HG02973 (cell line): ENCODE measurements around the gene ZKSCAN8.

Experiments
- ATAC-seq: cut with Tn5 transposase; IDR thresholded peaks from one replicate; pipeline ENCODE4 v1.9.1; 2021; ENCODE audit warnings: moderate library complexity; ENCODE audit not compliant: unreplicated experiment

Gene ZKSCAN8

GRCh38 chr6:28139860-28140543 lies 1.7 kb upstream of the ZKSCAN8 start:
- ATAC-seq, result no peak

- ATAC-seq, result no peak
Measured at GRCh38 chr6:28140616-28141015, 1.1 kb upstream of the ZKSCAN8 start.

GRCh38 chr6:28142446-28142845 lies 763 bp downstream of the ZKSCAN8 start:
- ATAC-seq, result no peak

- no peak for ATAC-seq
Measured at GRCh38 chr6:28145231-28145630, 3.5 kb downstream of the ZKSCAN8 start.

GRCh38 chr6:28152531-28152930 lies 10.8 kb downstream of the ZKSCAN8 start:
- no peak for ATAC-seq

DNA sequence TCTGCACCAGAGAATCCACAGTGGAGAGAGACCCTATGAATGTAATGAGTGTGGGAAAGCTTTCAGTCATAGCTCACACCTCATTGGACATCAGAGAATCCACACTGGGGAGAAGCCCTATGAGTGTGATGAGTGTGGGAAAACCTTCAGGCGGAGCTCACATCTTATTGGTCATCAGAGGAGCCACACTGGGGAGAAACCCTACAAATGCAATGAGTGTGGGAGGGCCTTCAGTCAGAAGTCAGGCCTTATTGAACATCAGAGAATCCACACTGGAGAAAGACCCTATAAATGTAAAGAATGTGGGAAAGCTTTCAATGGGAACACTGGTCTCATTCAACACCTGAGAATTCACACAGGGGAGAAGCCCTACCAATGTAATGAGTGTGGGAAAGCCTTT lies 11.9 kb downstream of the ZKSCAN8 start:
- ATAC-seq, result no peak

DNA sequence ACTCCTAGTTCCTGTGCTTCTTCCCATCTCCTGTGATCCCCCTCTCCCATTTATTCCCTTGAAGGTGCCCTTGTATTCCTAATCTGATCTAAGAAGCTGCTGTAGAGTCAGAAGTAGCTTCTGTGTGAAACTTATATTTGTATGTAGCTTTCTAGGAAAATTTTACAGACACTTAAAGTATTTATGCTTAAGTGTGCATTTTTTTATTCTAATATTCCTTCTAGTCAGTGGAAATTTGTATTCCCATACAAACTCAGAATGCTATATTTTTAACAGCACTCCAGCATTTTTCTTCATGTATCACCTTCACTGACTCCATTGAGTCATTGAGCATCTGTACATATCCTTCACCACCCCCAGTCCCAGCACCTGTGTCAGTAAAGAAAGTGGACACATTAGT lies 12.7 kb downstream of the ZKSCAN8 start:
- ATAC-seq, result no peak

DNA sequence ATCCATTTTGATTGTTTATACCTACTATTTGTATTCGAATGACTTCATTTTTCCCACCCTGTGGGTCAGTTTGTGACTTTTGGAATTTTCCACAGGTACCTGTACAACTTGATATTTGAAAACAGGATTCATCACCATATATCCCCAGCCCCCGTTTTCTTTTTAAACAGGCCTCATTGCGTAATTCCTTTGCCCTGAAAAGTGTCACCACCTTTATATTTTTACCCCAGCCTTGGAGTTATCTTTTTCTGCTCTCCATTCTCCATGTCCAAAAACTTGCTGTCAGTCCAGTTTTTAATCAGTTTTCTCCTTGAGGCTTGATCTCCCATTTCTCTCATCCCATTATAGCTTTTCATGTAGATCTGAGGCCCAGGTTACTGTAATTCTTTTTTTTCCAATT lies 16.6 kb downstream of the ZKSCAN8 start:
- no peak for ATAC-seq

DNA sequence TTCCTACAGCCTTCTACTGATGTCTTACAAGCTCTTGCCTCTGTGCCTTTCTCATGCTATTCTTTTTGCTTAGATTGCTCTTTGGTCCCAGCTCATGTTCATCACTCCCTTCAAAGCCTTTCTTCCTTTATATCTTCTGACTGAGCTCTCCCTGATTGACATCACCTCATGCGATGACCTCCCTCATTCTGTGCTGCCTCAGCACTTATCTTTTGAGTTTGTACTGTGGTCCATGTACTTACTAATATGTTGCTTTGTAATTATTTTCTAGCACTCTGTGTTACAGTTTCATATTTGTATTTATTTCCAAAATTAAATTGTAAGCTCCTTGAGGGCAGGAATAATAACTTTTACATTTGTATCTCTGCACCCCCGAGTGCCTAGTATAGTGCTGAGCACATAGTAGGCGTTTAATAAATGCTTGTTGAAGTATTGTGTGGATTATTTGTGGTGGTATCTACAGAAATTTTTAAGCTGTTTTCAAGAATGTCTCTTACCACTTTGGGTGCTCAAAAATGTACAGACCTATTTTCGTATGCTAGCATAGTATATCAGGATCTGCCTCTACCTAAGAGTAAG lies 17.4 kb downstream of the ZKSCAN8 start:
- ATAC-seq, result no peak

DNA sequence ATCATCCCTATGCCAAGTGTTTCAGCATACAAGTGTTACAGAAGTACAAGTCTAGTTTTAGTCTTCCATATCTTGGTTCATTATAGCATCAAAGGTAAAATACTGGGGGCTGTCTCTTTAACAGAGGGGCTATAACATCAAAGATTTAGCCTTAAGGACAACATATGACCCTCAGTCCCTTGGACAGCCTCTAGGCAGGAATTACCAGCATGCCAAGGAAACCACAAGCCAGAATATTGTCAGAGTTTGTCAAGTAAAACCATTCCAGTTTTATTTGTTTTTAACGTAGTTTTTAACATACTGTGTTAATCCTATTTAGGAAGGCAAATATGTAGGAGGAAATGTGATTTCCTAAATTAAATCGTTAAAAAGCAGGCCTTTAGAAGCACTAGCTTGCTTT lies 18.6 kb downstream of the ZKSCAN8 start:
- ATAC-seq, result no peak

- peak; percentile 98 for ATAC-seq
Measured at GRCh38 chr6:28161410-28162079, 19.9 kb downstream of the ZKSCAN8 start.

DNA sequence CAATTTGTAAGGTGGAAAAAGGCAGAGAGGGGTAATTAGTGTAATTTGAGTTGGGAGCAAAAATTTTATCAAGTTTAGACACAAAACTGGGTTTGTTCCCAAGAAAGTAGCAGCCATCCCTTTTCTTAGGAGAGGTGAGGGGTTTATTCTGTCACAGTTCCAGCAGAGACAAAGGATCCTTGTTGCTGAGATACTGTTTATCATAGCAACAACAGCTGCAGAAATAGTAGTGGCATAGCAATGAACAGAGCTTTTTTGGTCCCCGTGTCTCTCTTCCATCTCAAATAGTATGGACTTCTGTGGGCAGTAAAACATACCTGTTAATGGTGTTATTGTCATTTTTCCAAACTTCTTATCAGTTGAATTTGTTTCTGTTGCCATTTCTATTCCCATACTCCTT lies 23.9 kb downstream of the ZKSCAN8 start:
- ATAC-seq, result no peak

DNA sequence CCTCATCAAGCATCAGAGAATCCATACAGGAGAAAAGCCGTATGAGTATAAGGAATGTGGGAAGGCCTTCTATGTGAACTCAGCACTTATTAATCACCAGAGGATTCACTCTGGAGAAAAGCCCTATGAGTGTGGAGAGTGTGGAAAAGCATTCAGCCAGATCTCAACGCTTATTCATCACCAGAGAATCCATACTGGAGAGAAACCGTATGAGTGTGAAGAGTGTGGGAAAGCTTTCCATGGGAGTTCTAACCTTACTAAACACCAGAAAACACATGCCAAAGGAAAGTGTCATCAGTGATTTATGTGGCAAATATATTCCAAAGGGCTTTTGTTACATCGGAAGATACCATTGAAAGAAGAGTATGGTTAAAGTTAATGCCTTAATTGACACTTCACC lies 25.4 kb downstream of the ZKSCAN8 start:
- ATAC-seq, result no peak

DNA sequence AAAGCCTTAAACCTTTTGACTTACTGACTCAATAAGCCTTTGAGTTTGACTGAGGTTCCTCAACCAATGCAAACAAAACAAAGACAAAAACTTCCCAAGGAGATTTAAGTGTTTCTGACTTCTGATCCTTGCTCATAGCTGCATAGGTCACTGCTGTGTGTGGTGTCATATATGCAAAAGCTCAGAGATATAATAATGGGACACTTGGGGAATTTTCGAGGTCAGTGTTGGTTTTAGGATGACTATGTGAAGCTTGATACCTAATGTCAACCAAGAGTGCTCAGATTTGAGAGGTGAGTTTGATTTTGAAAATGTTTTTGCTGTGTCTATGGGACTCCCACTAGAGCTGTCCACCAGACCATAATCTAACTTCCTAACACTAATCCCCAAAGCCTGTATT lies 26.2 kb downstream of the ZKSCAN8 start:
- no peak for ATAC-seq

GRCh38 chr6:28171271-28171670 lies 29.6 kb downstream of the ZKSCAN8 start:
- no peak for ATAC-seq

GRCh38 chr6:28172006-28172405 lies 30.3 kb downstream of the ZKSCAN8 start:
- ATAC-seq, result no peak

DNA sequence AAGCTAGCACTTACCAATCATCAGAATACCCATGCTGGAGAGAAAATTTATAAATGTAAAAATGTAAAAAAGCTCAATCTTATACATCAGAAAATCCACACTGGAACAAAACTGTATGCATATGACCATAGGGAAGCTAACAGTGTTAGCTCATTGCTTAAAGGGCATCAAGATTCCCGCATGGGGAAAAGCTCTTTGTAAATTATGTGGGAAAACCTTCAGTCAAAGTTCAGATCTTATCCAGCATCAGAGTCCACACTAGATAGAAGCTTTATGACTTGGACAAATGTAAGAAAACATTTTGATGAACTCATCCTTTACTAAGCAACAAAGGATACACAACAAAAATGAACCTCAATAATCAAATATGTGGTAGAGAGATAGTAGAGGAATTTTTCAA lies 34.7 kb downstream of the ZKSCAN8 start:
- no peak for ATAC-seq

DNA sequence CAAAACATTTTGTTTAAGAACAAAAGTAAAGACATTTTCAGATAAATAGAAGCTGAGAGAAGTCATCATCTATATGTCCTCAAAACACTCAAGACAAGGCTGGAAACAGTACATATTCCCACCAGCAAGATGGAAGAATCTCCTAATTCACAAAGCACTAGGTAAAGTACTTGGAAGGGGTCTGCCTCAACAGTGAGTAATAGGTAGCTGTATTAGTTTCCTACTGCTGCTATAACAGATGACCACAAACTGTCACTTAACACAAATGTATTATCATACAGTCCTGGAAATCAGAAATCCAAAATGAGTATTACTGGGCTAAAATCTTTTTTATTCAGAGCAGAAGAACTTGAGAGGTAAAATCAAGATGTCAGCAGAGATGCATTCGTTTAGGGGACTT lies 40.6 kb downstream of the ZKSCAN8 start:
- no peak for ATAC-seq

- ATAC-seq, result no peak
Measured at GRCh38 chr6:28188111-28188979, 46.7 kb downstream of the ZKSCAN8 start.

DNA sequence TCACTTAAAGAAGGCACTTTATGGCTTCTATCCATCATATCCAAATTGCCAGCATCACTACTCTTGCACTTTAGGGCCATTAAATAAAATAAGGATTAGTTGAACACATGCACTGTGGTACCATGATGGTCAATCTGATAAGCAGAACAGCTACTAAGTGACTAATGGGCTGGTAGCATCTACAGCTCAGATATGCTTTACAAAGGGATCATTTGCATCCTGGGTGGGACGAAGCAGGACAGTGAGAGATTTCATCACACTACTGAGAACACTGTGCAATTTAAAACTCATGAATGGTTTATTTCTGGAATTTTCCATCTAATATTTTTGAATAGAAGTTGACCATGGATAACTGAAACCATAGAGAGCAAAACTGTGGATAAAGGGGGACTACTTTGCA lies 58.3 kb downstream of the ZKSCAN8 start:
- no peak for ATAC-seq

- no peak for ATAC-seq
Measured at GRCh38 chr6:28203201-28203600, 61.5 kb downstream of the ZKSCAN8 start.

- ATAC-seq, result no peak
Measured at GRCh38 chr6:28205879-28206278, 64.2 kb downstream of the ZKSCAN8 start.
